SK-N-SH treated with all-trans-retinoic acid at 6 μM for 48 hours (cell line): ENCODE data around the gene TXNDC5.

Experiments used
- BACH2 ChIP-seq: fragments of 250-450 bp; sonication (Bioruptor Pico); IDR thresholded peaks from 2 replicates; pipeline ENCODE4 v1.9.0; 2021; ENCODE audit warnings: mild to moderate bottlenecking, borderline replicate concordance
- GLIS3 ChIP-seq: fragments of 250-450 bp; sonication (Bioruptor Pico); IDR thresholded peaks from 2 replicates; pipeline ENCODE4 v1.5.0; 2020; ENCODE audit warnings: mild to moderate bottlenecking, moderate library complexity
- ZNF8 ChIP-seq: fragments of 450-650 bp; formaldehyde crosslinking; IDR thresholded peaks from 2 replicates; pipeline ENCODE4 v1.5.0; 2020; ENCODE audit warnings: mild to moderate bottlenecking, moderate library complexity
- TF ChIP-seq, protein P1 (sequence below): fragments of 250-450 bp; sonication (Bioruptor Pico); IDR thresholded peaks from 2 replicates; pipeline ENCODE4 v1.5.1; 2021; ENCODE audit warnings: mild to moderate bottlenecking, moderate library complexity

DNA sequence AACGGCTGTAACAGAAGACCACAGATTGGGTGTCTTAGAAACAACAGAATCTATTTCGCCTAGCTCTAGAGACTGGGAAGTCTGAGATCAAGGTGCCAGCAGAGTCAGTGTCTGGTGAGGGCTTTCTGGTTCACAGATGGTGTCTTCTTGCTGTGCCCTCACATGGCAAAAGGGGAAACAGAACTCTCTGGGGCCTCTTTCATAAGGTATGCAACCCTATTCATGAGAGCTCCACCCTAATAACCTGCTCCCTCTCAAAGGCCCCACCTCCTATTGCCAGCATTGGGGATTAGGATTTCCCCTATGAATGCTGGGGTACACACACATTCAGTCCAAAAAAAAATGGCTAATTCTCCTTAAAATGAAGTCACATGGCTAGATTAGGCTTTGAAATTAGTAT lies 10.0 kb downstream of the TXNDC5 start:
- TF ChIP-seq GLIS3 (CRISPR knock-in tag), result no peak
- TF ChIP-seq ZNF8, result no peak
- TF ChIP-seq, protein P1, sequence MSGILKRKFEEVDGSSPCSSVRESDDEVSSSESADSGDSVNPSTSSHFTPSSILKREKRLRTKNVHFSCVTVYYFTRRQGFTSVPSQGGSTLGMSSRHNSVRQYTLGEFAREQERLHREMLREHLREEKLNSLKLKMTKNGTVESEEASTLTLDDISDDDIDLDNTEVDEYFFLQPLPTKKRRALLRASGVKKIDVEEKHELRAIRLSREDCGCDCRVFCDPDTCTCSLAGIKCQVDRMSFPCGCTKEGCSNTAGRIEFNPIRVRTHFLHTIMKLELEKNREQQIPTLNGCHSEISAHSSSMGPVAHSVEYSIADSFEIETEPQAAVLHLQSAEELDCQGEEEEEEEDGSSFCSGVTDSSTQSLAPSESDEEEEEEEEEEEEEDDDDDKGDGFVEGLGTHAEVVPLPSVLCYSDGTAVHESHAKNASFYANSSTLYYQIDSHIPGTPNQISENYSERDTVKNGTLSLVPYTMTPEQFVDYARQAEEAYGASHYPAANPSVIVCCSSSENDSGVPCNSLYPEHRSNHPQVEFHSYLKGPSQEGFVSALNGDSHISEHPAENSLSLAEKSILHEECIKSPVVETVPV (CRISPR knock-in tag), result no peak
- no peak for TF ChIP-seq BACH2 (CRISPR knock-in tag)
